GM12874 (cell line): ENCODE measurements around the gene HCFC2.

Experiments
- TF ChIP-seq, protein P1 (sequence below): IDR thresholded peaks from 2 replicates; pipeline ENCODE4 v1.5.1; 2011; ENCODE audit warnings: low read depth, mild to moderate bottlenecking, control low read depth, low read length, moderate library complexity; ENCODE audit not compliant: insufficient read depth

The HCFC2 gene

DNA sequence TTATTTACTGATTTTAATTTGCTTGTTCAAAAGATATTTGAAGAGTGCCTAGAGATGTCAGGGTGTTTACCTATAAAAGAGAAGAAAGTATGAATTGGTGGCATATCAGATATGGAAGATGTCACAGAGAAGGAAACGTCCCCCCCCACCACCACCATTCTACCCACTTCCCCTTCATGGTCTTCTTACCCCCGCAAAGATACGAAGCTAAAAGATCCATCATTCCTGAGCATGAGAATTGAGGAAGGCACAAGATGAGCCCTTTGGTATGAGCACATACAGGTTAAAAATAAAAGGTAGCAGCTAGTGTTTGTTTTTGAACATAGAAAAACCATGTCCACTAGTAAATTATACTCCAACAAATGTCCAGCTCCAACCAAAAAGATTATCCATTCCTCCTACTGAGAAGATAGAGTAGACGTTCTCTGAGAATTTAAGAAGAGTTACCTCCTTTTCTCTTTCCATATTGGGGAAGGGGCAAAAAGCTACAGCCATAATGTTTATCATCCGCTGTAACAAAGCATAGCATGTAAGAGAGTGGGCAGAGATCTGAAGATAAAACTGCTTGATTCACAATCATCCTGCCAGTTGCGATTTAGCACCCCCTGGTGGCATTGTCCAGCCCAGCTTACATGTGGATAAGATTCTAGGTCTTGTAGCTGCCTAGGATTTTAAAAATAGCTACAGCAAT lies 44.6 kb downstream of the HCFC2 start:
- TF ChIP-seq, protein P1, sequence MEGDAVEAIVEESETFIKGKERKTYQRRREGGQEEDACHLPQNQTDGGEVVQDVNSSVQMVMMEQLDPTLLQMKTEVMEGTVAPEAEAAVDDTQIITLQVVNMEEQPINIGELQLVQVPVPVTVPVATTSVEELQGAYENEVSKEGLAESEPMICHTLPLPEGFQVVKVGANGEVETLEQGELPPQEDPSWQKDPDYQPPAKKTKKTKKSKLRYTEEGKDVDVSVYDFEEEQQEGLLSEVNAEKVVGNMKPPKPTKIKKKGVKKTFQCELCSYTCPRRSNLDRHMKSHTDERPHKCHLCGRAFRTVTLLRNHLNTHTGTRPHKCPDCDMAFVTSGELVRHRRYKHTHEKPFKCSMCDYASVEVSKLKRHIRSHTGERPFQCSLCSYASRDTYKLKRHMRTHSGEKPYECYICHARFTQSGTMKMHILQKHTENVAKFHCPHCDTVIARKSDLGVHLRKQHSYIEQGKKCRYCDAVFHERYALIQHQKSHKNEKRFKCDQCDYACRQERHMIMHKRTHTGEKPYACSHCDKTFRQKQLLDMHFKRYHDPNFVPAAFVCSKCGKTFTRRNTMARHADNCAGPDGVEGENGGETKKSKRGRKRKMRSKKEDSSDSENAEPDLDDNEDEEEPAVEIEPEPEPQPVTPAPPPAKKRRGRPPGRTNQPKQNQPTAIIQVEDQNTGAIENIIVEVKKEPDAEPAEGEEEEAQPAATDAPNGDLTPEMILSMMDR = peak; percentile 79

DNA sequence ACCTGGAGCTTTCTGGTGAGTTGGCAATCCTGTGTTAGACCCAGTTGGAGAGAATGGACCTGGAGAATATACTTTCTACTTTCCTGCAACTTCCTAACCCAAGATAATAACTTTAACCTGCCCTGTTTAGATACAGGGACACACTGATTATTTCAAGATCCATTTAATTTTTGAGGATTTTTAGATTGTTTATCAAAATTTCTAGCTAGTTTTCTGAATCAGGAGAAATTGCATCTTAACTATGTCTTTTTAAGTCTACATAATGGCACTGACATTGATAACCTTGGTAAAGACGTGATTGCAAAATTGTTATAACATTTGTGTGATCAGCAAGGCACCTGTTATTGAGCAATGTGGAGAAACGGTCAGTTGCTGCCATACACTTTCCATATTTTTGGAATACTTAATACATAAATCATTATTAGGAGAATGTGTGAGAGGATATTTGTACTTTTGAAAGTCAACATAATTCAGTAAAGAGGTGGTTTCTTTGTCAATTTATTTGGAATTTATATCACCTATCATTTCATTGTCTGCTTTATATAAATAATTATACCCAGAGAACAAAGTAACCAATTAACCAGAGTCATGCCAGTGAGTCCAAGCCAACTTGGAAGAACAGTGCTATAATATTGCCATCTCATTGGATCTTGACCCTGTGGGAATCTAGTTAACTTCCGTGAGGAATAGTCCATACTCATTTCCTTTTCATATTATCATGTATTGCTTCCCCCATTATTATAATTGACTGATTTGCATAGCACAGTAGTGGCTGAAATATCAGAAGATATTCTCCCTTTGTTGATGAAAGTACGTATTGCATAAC lies 45.3 kb downstream of the HCFC2 start:
- TF ChIP-seq, protein P1 = no peak

DNA sequence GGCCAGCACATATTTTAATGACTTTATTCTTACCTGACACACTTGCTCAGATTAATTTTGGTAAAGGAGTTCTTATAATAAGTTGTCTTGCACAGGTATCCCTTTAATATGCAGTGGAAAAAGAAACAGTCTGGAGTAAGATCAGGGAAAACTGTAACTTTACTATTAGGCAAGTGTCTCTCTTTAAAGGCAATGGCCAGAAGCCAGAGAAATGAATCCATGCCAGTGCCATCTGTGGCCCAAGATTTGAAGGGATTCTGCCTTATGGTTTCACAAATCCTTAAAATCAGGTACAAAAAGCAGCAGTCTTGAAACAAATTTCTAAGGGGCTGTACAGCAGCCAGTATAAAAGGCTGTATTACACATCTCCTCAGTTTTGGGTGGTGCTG lies 51.2 kb downstream of the HCFC2 start:
- TF ChIP-seq, protein P1 = no peak

DNA sequence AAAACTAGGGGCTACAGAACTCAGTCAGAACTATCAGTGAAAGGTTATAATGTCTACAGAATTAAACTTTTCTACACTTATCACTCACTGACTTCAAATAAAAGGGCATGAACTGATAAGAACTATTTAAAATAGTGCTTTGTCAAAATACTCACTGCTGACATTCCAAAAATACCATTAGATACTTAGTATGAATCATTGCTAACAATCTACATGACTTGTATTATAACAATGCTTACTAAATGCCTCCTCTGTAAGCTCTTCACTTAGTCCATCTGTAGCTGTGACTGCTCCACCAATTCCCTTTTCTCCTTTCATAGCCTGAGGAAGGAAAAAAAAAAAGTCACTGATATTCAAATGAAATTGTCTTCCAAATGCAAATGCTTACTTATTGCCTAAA lies 56.7 kb downstream of the HCFC2 start:
- TF ChIP-seq, protein P1 = no peak

DNA sequence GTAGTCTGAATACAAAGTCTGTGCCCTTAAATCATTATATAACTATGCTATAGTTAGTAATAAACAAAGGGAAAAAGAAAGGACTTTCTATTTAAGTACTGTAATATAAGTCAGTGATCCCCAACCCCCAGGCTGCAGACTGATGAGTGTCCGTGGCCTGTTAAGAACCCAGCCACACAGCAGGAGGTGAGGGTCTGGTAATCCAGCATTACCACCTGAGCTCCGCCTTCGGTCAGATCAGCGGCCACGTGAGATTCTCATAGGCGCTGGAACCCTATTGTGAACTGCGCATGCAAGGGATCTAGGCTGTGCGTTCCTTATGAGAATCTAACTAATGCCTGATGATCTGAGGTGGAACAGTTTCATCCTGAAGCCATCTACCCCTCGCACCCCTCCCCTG lies 58.0 kb downstream of the HCFC2 start:
- TF ChIP-seq, protein P1 = no peak

DNA sequence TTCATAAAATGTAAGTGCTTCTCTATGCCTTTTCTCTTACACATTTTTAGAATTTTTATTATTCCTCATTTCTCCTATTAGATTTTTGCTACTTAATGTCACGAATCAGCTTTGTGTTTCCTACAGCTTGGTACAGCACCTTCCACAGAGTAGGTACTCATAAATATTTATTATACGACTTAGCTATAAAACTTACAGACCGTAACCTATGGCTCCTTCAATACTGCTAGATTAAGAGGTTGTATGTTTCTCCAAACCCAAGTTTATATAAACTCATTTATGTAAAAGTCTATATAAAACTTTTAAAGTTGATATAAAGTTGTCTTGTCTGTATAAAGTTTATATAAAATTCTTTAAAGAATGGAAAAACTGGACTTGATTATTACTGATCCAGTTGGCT lies 62.2 kb downstream of the HCFC2 start:
- TF ChIP-seq, protein P1 = no peak

DNA sequence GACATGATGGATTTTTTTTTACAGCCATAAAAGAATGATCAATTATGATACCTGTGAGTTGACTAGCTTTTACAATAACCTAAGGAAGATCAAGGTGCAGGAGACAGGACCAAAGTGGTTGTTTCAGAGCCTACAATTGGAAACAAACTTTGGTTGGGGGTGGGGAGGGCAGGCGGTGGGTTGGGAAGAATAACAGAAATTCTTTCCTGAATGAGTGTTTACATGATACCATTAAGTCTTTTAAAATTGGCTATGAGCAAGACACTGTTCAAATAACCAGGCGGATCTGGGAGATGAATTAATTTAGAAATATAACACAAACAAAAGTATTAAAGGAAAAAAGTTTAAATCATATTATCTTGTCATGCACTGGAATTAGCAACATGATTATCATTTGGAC lies 66.4 kb downstream of the HCFC2 start:
- TF ChIP-seq, protein P1 = no peak
